Measurements from ENCODE around the gene RASA2.
"Not testable (repeated sequence)": the region's sequence is repeated elsewhere in the genome, so short reads cannot be mapped to it uniquely, and the experiment has no call there.

Gene RASA2

DNA sequence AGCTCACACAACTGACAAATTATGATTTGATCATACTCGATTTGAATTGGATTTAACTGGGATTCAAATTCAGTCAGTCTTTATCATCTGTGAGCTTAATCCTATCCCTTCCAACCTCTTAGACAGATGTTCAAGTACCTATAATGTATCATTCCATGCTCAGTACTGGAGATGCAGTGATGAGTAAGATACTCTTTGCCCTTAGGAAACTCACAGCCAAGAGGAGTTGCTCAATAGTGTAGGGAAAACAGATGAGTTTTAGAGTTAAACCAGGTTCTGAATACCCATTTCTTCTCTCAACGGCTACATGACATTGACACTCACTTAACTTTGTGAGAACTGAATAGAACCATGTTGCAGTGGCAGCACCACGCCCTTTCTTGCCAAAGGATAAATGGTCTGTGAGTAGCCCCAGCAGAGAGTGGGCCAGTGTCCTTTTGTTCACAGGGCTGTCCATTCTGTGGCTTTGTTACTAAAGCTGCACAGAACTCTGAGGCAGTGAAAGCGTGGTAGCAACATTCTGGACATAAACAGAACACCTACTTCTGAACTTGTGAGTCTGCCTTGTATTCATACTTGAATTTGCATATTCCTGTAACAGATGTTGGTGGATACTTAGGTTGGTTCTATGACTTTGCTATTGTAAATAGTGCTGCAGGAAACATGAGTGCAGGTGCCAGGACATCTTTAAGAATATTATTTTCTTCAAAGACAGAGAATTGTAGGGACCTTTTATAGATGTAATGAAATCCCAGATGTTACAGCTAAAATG lies 91.6 kb downstream of the RASA2 start:
- no peak for DNase-seq (ENCODE audit: low spot score)

DNA sequence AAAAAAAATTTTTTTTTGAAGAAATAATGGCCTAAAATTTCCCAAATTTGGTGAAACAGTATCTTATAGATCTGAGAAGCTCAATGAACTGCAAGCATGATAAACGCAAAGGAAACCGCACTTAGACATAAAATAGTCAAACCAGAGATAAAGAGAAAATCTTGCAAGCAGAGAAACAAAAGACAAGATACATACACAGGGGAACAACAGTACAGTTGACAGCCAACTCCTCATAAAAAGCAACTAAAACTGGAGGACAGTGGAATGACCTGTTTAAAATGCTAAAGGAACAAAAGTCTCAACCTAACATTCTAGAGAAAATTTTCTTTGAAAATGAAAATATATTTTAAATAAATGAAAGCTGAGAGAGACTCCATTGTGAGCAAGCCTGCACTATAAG lies 107.5 kb downstream of the RASA2 start:
- no peak for DNase-seq (ENCODE audit: low spot score)

DNA sequence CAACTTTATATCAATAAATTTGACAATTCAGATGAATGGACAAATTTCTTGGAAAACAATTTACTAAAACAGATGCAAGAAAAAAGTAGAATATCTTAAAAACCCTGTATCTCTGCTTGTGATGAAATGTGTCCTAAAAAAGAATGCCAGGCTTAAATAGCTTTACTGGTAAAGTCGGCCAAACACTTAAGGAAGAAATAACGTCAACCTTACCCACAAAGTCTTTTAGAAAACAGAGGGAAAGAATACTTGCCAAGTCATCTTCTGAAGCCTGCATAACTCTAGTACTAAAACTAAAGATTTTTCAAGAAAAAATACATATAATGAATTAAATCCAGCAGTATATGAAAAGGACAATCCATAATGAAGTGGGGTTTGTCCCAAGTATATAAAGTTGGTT lies 111.1 kb downstream of the RASA2 start:
- DNase-seq (ENCODE audit: low spot score): no peak

DNA sequence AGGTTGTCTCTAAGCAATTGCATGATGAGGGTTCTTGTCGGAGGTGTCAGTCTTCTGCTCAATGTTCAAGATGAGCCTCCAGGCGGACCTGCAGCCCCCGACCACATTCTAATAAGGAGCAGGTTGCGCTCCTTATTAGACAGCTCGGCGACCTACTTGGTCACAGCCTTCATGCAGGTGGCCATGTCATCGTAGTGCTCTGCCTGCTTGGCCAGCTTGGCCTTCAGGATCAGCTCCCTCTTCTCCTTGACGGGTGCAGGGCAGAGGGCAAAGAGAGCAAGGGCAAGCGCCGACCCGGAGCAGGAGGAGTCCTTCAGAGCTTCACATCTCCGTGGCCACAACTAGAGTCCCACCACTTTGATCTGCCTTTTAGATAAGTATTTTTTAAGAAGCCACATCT lies 113.5 kb downstream of the RASA2 start:
- no peak for DNase-seq (ENCODE audit: low spot score)

DNA sequence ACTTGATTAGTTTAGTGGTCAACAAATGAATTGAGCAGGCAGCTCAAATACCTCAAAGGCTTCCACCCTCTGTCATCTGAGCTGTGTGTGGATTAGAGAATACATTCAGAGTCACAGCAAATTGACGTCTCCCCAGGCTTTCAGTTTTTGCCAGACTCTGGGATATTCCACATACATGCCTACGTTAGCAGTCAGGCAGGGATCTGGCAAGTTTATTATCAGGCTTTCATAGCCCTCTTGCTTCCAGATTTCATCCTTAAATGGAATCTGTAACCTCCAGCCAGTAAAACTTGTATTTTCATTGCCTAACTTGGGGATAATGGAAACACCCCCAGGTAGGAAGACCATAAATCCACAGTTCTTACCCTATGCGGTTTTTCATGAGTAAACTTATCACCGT lies 115.9 kb downstream of the RASA2 start:
- no peak for DNase-seq (ENCODE audit: low spot score)

DNA sequence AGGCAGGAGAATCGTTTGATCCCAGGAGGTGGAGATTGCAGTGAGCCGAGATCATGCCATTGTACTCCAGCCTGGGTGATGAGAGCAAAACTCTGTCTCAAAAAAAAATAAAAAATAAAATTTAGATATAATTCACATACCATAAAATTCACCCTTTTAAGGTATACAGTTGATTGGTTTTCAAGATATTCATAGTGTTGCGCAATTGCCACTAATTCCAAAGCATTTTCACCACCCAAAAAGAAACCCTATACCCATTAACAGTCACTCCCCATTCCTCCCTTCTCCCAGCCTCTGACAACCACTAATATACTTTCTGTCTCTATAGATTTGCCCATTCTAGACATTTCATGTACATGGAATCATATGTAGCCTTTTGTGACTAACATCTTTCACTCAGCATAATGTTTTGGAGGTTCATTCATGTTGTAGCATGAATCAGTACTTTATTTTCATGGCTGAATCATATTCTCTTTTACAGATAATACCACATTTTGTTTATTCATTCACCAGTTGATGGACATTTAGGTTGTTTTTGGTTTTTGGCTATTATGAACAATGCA lies 116.7 kb downstream of the RASA2 start:
- DNase-seq (ENCODE audit: low spot score): no peak

DNA sequence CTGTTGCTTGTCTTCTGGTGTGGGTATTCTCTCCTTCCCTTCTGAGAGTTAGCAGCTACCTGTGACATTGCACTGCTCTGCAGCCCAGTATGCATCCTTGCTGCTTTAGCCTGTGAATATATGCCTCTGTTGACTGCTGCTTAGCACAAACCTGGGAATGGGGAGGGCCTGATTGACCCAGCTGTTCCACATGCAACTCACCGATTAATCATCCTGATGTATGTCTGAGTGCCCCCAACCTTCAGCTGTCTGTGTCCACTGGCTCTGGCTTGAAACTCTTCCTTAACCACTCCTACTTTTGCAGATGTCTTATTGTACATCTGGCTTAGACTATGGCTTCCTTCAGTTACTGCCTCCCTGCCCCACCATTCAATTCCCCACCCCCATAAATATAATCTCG lies 119.1 kb downstream of the RASA2 start:
- no peak for DNase-seq (ENCODE audit: low spot score)

DNA sequence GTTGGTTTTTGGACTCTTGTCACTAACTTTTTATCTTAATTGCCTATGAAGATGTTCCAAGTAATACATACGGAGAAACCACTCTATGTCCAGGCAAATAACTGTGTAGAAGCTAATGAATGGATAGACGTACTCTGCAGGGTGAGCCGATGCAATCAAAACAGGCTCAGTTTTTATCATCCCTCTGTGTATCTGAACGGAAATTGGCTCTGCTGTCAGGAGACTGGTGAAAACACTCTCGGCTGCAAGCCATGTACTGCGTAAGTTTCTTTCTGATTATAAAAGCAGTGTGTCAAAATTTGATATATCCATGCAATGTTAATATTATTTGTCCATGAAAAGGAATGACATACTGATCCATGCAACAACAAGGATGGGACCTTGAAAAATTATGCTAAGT lies 121.6 kb downstream of the RASA2 start:
- no peak for DNase-seq (ENCODE audit: low spot score)

DNA sequence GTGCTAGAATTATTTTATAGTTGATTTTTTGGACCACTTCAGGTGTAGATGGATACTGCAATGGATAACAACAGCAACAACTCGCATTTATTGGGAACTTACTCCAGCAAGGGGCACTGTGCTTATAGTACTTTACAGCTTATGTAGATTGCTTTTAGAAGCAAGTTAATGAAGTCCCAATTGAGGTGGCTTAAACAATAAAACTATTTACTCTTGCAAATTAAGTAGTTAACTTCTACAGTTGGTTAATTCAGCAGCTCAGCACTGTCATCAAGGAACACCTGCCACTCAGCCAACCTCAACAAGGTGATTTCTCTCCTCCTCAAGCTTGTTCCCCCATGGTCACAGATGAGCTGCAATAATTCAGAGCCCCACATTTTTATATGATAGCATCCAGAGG lies 124.1 kb downstream of the RASA2 start:
- no peak for DNase-seq (ENCODE audit: low spot score)

DNA sequence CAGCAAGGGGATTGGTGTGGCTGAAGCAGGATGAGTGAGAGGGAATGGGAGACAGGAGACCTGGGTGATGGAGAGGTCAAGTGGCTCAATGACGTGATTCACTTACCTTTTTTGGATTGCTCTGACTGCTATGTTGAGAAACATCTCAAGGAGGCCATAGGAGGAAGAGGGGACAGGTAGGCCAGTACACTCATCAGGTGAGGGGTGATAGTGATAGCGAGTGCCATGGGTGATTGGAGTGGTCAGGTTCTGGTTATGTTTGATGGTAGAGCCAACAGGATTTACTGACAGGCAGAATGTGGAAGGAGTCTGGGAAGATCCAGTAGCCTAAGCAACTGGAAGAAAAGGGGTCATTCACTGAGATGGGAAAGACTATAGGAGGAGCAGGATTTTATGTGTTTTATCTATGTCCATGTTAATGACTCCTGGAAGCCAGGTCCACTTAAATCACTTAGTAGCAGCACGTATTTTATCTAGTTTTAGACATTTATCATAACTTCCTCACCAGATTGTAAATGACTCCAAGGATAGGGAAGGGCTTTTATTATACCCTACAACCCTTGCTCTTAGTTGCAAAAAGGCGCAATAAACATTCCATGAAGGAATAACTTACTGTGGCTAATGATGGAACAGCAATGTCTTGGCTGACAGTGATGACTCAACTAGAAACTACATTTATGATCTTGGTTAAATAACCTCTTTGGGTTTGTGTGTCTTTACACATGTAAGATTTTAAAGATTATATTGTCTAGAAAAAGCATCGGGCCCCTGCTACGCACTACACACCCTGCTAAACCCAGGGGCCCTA lies 131.5 kb downstream of the RASA2 start:
- DNase-seq (ENCODE audit: low spot score): no peak

DNA sequence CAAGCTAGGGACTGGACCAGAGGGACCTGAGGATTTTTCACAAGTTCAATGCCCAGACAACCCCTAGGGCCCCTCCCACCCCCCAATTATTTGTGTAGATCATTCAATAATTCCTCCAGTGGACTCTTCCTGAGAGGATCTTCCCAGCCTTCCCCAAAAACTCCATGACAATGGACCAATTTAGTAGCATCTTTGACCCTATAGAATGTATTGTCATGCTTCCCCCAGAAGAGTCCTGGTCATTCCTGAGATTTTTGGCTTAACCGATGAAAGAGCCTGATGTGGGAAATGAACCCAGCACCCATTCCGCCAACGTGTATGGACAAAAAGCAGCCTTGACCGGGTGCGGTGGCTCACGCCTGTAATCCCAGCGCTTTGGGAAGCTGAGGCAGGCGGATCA lies 132.1 kb downstream of the RASA2 start:
- DNase-seq (ENCODE audit: low spot score): no peak

DNA sequence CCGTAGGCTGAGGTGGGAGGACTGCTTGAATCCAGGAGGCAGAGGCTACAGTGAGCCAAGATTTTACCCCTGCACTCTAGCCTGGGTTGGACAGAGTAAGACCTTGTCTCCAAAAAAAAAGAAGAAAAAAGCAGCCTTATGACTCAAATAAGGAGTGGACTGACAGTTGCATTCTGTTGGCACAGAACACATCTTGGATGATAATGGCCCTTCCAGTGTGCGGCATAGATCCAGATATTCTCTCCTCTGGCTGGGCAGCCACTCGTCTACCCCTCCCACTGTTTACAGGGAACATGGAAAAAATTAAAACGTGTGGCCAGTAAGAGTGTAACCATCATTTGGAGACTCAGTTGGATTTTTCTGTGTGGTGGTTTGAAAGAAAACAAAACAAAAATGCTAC lies 132.6 kb downstream of the RASA2 start:
- no peak for DNase-seq (ENCODE audit: low spot score)

DNA sequence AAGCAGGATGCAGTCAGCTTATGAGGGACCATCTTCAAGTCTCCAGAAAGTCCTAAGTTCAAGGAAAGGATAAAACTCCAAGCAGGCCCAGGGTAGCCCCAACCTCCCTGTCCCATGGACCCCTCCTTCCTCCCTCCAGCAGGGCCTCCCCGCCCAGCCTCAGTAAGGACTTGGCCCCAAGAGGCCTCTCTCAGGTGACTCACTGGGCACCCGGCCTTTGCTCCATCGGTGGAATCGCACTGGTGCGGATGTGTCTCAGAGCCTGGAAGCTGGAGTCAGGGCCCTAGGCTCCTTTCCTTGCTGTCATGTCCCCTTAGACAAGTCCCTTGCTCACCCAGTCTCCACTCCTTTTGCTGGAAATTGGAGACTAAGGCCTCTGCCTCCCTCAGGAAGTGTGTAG lies 136.9 kb downstream of the RASA2 start:
- DNase-seq (ENCODE audit: low spot score): no peak

DNA sequence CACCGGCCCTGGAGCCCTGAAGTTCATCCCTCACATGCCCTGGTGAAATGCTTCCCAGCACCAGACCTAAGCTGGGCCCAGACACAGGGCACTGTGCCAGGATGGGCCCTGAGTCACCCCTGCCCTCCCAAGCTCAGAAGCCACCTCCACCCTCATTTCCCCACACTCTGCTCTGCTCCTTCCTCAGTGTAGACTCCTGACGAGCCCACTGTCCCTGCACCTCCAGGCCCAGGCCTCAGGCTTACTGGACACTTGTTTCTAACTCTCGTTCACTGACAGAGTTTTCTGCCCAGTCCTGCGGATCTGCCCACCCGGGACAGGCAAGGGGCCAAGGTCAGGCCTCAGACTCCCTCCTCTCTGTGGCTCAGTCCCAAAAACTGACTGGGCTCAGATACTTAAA lies 138.7 kb downstream of the RASA2 start:
- DNase-seq (ENCODE audit: low spot score): no peak

DNA sequence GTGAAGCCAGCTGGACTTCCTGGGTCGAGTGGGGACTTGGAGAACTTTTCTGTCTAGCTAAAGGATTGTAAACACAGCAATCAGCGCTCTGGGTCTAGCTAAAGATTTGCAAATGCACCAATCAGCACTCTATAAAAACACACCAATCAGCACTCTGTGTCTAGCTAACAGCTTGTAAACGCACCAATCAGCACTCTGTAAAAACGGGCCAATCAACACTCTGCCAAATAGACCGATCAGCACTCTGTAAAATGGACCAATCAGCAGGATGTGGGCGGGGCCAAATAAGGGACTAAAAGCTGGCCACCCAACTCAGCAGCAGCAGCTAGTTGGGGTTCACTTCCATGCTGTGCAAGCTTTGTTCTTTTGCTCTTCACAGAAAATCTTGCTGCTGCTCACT lies 141.5 kb downstream of the RASA2 start:
- not testable (repeated sequence) for DNase-seq (ENCODE audit: low spot score)

DNA sequence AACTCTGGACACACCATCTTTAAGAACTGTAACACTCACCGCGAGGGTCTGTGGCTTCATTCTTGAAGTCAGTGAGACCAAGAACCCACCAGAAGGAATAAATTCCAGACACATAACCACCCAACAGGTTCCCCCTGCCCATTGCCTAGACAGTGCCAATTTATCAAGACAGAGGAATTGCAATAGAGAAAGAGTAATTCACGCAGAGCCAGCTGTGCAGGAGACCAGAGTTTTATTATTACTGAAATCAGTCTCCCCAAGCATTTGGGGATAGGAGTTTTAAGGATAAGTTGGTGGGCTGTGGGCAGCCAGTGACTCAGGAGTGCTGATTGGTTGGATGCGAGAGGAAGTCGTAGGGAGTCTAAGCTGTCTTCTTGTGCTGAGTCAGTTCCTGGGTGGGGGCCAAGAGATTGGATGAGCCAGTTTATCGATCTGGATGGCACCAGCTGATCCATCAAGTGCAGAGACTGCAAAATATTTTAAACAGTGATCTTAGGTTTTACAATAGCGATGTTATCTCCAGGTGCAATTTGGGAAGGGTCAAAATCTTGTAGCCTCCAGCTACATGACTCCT lies 142.1 kb downstream of the RASA2 start:
- not testable (repeated sequence) for DNase-seq (ENCODE audit: low spot score)

DNA sequence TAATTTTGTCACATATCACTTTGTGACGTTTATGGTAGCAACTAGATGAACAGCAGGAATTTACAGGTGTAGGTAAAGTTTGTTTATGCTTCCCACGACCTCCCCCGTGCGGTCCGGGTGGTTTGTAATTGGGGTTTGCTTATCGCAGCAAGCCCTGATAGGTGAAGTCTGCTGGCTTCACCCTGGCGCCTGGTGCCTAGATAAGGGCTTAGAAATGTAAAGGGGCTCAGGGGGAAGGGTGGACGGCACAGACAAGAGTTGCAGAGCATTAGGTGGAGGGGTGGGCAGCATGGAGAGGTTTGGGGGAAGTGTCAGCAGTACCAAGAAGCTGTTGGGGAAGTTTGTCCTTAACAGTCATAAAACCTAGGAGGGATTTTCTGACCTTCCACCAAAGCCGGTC lies 143.1 kb downstream of the RASA2 start:
- no peak for DNase-seq (ENCODE audit: low spot score)

DNA sequence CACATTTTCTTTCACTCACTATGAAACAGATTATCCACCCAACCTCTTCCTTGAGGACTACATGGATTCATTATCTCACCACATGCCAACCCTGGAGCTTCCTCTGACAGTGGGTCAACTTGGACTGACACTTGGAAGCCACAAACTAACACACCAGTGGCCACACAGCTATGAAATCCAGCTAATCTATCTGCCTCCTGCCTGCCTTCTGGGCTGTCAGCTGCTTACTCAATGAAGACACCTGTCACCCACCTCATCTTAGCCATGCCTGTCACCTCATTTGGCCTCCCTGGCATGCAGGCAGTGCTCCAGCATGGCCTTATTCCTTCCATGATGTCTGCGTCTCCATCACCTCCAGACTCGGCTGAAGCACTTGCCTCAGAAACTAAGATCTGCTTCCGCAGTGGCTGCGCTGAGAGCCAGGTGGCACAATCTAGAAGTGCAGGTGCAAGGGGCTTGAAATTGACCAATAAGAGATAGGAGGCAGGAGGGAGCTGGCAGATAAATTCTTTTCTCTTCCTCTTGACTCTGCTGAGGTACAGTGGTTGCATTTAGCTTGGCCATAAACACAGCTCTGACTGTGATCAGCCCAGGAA lies 146.1 kb downstream of the RASA2 start:
- no peak for DNase-seq (ENCODE audit: low spot score)

DNA sequence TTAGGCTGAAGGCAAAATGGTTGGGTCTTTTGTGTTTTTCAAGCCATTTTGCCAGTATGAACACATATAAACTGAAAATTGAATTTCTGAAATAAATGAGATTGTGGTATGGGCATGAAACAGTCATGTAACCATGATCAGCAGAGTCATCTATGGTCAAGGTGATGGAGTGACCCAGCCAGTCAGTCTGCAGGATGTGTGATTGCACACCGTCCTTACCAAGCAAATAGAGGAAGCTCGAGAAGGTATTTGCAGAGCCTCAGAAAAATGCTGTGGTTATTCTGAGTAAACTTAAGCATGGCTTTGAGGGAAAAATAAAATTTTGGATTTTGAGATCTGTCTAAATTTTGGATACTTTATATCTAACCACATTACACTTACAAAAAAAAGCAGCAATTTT lies 155.4 kb downstream of the RASA2 start:
- DNase-seq (ENCODE audit: low spot score): peak; percentile 4

DNA sequence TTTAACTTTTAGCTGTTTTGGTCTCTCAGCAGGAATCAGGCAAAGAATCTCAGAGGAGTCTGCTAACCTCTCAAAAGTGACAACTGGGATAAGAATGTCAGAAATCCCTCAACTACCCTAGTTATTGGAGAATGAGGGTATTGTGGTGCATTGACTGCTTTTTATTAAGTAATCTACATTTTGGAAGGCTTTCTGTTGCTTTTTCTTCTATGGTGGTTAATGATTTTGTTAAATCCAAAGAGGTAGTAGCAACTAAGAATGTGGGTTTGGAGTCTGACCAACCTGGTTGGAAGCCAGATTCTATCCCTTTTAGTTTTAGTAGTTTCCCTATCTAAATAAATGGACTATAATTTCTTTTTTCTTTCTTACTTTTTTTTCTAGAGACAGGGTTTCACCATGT lies 156.6 kb downstream of the RASA2 start:
- no peak for DNase-seq (ENCODE audit: low spot score)

DNA sequence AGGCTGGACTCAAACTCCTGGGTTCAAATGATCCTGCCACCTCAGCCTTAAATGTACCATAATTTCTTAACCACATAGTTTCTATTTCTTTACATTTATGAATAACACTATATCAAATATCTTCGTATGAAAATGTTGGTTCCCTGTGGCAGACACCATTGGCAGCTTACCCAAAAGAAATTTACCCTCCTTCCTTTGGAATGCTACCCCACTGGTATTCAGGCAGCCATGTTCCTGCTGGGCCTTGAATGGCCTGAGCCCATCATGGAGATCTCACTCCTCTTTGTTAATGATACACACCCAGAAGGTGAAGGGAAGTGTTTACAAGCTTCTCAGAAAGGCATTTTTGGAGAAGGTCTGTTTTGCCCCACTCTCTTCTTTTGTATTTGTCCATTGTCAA lies 157.0 kb downstream of the RASA2 start:
- DNase-seq (ENCODE audit: low spot score): peak; percentile 9

DNA sequence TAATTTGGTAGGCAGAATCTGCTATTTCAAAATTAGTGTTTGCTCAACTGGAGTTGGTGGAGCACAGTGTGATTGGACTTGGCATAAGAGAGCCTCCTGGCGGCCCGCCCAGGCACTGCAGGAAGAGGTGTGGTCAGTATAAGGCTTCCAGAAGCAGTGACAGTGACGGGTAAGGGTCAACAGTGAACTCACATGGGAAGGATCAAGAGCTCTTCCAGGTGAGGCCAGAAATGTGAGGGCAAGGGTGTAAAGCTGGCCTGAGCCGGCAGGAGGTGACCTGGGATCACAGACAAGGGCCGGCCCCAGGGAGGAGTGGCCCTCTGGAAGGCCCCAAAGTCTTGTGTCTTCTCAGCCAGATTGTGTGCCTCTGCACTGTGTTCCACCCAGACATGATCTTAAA lies 158.1 kb downstream of the RASA2 start:
- DNase-seq (ENCODE audit: low spot score): peak; percentile 53
